ENCODE data around the gene MYOZ2. TPM values are rescaled to one million over a fixed set of nuclear protein-coding genes. Genes with fewer than 3 reads are reported as not detected.

MYOZ2 gene
- total RNA-seq, 2 experiments from 2014 or later: not detected

- no peak overlapping the region for H3K27ac Mint-ChIP-seq
- H3K27me3 Mint-ChIP-seq: peaks cover 7% of the 10 kb centered on the region
Observed at GRCh38 chr4:119205690-119206089, 70.1 kb downstream of the MYOZ2 start.

DNA sequence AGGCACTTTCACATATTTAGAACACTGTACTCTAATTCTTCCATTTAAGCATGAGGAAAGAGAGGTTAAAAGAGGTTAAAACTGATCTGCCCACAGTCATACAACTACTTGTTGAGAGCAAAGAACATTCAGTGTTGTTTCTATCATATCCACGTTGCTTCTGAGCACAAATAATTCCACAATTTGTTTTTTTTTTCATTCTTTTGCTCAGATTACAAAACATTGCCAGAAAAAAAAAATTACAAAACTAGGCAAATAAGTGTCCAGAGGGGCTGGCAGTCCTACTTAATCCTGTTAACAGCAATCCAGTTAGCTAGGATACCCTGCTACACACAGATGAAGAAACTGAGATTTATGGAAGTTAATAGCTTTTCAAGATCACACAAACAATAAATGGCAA, 70.5 kb downstream of the MYOZ2 start:
- no peaks in the 10 kb centered on the region for H3K36me3 ChIP-seq (ENCODE audit: insufficient read depth, low read length)
- H3K9me3 ChIP-seq (ENCODE audit: control insufficient read depth in 1 of 2, insufficient read depth in 1 of 2, low read length in 2 of 2): no peaks in the 10 kb centered on the region
- intact Hi-C loops (cut with DNase I, micrococcal nuclease): loop anchor here in 1 of 2 experiments (5.0 kb wide), 1 partner anchor 59 kb away; no protein-coding TSS in a partner anchor
- CTCF ChIA-PET: no interaction called here
- H3K4me3 ChIP-seq (ENCODE audit: low read length): no peak overlapping the region
- Mint-ChIP-seq H3K4me3 (no peak overlapping the region), H3K9me3 (peaks cover 4% of the 10 kb centered on the region), H3K27ac (no peak overlapping the region), H3K36me3 (ENCODE audit: low read depth) (no peaks in the 10 kb centered on the region), H3K27me3 (peaks cover 7% of the 10 kb centered on the region), H3K4me1 (ENCODE audit: low read depth) (peaks cover 7% of the 10 kb centered on the region)
- no peak for ATAC-seq (ENCODE audit: poor library complexity)
- no peaks in the 10 kb centered on the region for H3K4me1 ChIP-seq (ENCODE audit: insufficient read depth, low read length)
- no peak for DNase-seq
- no peaks in the 10 kb centered on the region for H3K27me3 ChIP-seq (ENCODE audit: control insufficient read depth in 1 of 2, insufficient read depth in 2 of 2, low read length in 2 of 2)
- H3K27ac ChIP-seq (ENCODE audit: low read depth in 1 of 2, low read length in 2 of 2): no peak overlapping the region
- POLR2A ChIA-PET: no interaction called here
- no peak for TF ChIP-seq CTCF (IDR thresholded peaks at IDR 0.05)

More at GRCh38 chr4:119205690-119206089, 70.1 kb downstream of the MYOZ2 start:
- no peak for TF ChIP-seq CTCF (IDR thresholded peaks at IDR 0.05)
- H3K36me3 Mint-ChIP-seq (ENCODE audit: low read depth): no peaks in the 10 kb centered on the region
- H3K4me3 Mint-ChIP-seq: no peak overlapping the region
- Histone ChIP-seq H3K4me1 (ENCODE audit: insufficient read depth, low read length) (no peaks in the 10 kb centered on the region), H3K27ac (ENCODE audit: low read depth in 1 of 2, low read length in 2 of 2) (no peak overlapping the region), H3K27me3 (ENCODE audit: control insufficient read depth in 1 of 2, insufficient read depth in 2 of 2, low read length in 2 of 2) (no peaks in the 10 kb centered on the region), H3K4me3 (ENCODE audit: low read length) (no peak overlapping the region), H3K36me3 (ENCODE audit: insufficient read depth, low read length) (no peaks in the 10 kb centered on the region), H3K9me3 (ENCODE audit: control insufficient read depth in 1 of 2, insufficient read depth in 1 of 2, low read length in 2 of 2) (no peaks in the 10 kb centered on the region)
- ChIA-PET CTCF (no interaction called here), POLR2A (no interaction called here)
- peaks cover 4% of the 10 kb centered on the region for H3K9me3 Mint-ChIP-seq
- DNase-seq (no peak), ATAC-seq (ENCODE audit: poor library complexity) (no peak)
- intact Hi-C loops (cut with DNase I, micrococcal nuclease): loop anchor here in 1 of 2 experiments (5.0 kb wide), 1 partner anchor 58 kb away; no protein-coding TSS in a partner anchor
- peaks cover 2% of the 10 kb centered on the region for H3K4me1 Mint-ChIP-seq (ENCODE audit: low read depth)

DNA sequence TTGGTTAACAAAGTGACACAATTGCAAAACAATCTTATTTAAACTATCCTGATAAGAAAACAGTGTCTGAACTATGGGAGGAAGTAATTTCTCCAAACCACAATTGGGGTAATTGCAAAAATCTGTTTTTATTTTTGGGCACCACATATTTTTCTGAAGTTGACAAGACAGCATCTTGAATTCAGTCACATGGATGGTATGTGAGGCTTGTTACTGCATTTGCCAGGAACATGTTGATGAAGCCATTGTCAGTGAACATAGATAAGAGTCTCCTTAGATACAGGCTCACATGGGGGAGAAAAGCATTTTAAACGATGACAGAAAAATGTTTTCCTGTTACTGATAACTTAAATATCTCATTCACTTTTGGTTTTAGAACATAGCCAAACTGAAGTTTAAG, 71.4 kb downstream of the MYOZ2 start:
- Histone ChIP-seq H3K36me3 (ENCODE audit: insufficient read depth, low read length) (no peaks in the 10 kb centered on the region), H3K4me1 (ENCODE audit: insufficient read depth, low read length) (no peaks in the 10 kb centered on the region), H3K27ac (ENCODE audit: low read depth in 1 of 2, low read length in 2 of 2) (no peak overlapping the region), H3K4me3 (ENCODE audit: low read length) (no peak overlapping the region), H3K9me3 (ENCODE audit: control insufficient read depth in 1 of 2, insufficient read depth in 1 of 2, low read length in 2 of 2) (no peaks in the 10 kb centered on the region), H3K27me3 (ENCODE audit: control insufficient read depth in 1 of 2, insufficient read depth in 2 of 2, low read length in 2 of 2) (no peaks in the 10 kb centered on the region)
- ATAC-seq (ENCODE audit: poor library complexity) (no peak), DNase-seq (no peak)
- ChIA-PET POLR2A (no interaction called here), CTCF (no interaction called here)
- no peak for TF ChIP-seq CTCF (IDR thresholded peaks at IDR 0.05)
- H3K4me3 Mint-ChIP-seq: no peak overlapping the region
- peaks cover 4% of the 10 kb centered on the region for H3K36me3 Mint-ChIP-seq (ENCODE audit: low read depth)
- H3K4me1 Mint-ChIP-seq (ENCODE audit: low read depth): peaks cover 16% of the 10 kb centered on the region
- H3K27ac Mint-ChIP-seq: no peak overlapping the region
- intact Hi-C loops (cut with DNase I, micrococcal nuclease): loop anchor here in 1 of 2 experiments (5.0 kb wide), 1 partner anchor 60 kb away; no protein-coding TSS in a partner anchor
- peaks cover 2% of the 10 kb centered on the region for H3K9me3 Mint-ChIP-seq
- peaks cover 2% of the 10 kb centered on the region for H3K27me3 Mint-ChIP-seq
